ENCODE results near the gene HIGD2B.

HIGD2B gene

DNA sequence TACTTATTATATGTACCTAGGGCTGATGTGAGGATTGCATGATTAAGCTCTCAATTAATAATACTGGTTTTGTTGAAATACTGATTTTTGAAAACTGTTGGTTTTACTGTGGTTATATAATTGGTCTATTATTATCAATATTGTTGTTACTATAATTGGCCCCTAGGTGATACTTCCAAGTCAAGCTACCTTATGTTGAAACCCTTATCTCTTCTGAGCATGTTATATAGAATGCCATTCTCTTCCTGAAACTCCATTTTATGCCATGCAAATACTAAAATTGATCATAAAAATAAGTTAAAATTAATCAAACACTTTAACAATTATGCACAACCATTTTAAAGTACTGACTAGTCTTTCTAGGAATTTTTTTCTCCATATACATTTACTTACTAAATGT lies 46.1 kb upstream of the HIGD2B start:
- TF ChIP-seq TAF1 (IDR thresholded peaks at IDR 0.05; ENCODE audit: borderline replicate concordance, insufficient read depth, low read length), result no peak
- no peak for TF ChIP-seq POLR2AphosphoS5 (IDR thresholded peaks at IDR 0.05; ENCODE audit: low read depth, low read length)

DNA sequence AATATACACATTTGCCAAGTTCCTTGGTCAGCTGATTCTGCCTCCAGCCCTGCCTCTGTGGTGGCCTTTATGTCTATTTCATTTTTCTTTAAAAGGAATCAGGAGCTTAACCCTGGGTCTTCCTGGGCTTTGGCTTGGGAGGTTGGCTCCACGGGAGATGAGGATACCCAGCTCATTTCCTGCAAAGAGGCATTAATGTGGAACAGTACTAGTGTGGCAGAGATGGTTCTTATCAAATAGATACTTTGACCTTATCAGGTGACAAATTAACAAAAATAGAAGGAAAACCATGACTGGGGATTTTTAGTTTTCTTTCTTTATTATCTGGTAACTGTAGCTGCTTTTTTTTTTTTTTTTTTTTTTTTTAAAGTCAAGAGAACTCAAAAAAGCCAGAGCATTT lies 42.8 kb upstream of the HIGD2B start:
- TF ChIP-seq, protein P1, sequence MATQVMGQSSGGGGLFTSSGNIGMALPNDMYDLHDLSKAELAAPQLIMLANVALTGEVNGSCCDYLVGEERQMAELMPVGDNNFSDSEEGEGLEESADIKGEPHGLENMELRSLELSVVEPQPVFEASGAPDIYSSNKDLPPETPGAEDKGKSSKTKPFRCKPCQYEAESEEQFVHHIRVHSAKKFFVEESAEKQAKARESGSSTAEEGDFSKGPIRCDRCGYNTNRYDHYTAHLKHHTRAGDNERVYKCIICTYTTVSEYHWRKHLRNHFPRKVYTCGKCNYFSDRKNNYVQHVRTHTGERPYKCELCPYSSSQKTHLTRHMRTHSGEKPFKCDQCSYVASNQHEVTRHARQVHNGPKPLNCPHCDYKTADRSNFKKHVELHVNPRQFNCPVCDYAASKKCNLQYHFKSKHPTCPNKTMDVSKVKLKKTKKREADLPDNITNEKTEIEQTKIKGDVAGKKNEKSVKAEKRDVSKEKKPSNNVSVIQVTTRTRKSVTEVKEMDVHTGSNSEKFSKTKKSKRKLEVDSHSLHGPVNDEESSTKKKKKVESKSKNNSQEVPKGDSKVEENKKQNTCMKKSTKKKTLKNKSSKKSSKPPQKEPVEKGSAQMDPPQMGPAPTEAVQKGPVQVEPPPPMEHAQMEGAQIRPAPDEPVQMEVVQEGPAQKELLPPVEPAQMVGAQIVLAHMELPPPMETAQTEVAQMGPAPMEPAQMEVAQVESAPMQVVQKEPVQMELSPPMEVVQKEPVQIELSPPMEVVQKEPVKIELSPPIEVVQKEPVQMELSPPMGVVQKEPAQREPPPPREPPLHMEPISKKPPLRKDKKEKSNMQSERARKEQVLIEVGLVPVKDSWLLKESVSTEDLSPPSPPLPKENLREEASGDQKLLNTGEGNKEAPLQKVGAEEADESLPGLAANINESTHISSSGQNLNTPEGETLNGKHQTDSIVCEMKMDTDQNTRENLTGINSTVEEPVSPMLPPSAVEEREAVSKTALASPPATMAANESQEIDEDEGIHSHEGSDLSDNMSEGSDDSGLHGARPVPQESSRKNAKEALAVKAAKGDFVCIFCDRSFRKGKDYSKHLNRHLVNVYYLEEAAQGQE (IDR thresholded peaks at IDR 0.05; ENCODE audit: insufficient read depth in 1 of 2, low read depth in 2 of 2, low read length in 2 of 2), result no peak
- TF ChIP-seq SIN3A (IDR thresholded peaks at IDR 0.05; ENCODE audit: borderline replicate concordance, insufficient read depth, low read length) (no peak), FOXP2 (optimal IDR thresholded peaks at IDR 0.05; ENCODE audit: borderline replicate concordance, extremely low read depth, extremely low read length, insufficient read depth) (no peak), TAF1 (IDR thresholded peaks at IDR 0.05; ENCODE audit: borderline replicate concordance, insufficient read depth, low read length) (no peak), POLR2AphosphoS5 (IDR thresholded peaks at IDR 0.05; ENCODE audit: low read depth, low read length) (no peak)

DNA sequence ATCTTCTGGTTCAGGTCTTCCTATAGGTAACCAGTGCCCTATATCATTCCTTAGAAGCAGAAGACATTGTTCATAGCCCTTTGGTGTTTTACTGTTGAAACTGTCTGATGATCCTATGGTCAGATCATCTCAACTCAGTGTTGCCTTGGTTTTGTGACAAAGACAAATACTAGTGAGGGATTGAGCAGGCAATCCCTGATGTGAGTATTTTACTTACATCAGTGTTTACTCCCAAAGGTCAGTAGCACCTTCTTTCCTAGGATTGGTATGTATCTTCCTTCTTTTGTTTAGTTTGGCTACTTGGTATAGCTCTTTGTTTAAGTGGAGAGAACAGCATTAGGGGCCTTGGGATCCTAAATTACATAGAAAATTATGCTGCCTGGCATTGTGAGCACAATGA lies 41.2 kb upstream of the HIGD2B start:
- TF ChIP-seq FOXP2 (optimal IDR thresholded peaks at IDR 0.05; ENCODE audit: borderline replicate concordance, extremely low read depth, extremely low read length, insufficient read depth) (no peak), SIN3A (IDR thresholded peaks at IDR 0.05; ENCODE audit: borderline replicate concordance, insufficient read depth, low read length) (no peak), TAF1 (IDR thresholded peaks at IDR 0.05; ENCODE audit: borderline replicate concordance, insufficient read depth, low read length) (no peak), POLR2AphosphoS5 (IDR thresholded peaks at IDR 0.05; ENCODE audit: low read depth, low read length) (no peak)
- TF ChIP-seq, protein P1 (IDR thresholded peaks at IDR 0.05; ENCODE audit: insufficient read depth in 1 of 2, low read depth in 2 of 2, low read length in 2 of 2), result no peak

DNA sequence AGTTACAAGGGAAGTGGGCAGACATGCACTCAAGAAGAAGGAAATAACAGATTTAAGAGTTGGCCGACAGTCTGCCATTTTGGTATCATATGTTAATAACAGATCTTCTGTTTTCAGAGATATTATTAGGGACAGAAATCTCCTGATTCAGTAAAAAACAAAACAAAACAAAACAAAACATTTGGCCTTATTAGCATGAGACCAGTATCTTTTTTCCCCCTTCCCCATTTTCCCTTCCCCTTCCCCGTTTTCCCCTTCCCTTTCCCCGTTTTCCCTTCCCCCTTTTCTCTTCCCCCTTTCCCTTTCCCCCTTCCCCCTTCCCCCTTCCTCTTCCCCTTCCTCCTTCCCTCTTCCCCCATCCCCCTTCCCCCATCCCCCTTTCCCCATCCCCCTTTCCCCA lies 39.5 kb upstream of the HIGD2B start:
- TF ChIP-seq FOXP2 (optimal IDR thresholded peaks at IDR 0.05; ENCODE audit: borderline replicate concordance, extremely low read depth, extremely low read length, insufficient read depth), result no peak
- TF ChIP-seq, protein P1 (IDR thresholded peaks at IDR 0.05; ENCODE audit: insufficient read depth in 1 of 2, low read depth in 2 of 2, low read length in 2 of 2), result no peak
- TF ChIP-seq TAF1 (IDR thresholded peaks at IDR 0.05; ENCODE audit: borderline replicate concordance, insufficient read depth, low read length), result no peak
- no peak for TF ChIP-seq SIN3A (IDR thresholded peaks at IDR 0.05; ENCODE audit: borderline replicate concordance, insufficient read depth, low read length)
- TF ChIP-seq POLR2AphosphoS5 (IDR thresholded peaks at IDR 0.05; ENCODE audit: low read depth, low read length), result no peak

DNA sequence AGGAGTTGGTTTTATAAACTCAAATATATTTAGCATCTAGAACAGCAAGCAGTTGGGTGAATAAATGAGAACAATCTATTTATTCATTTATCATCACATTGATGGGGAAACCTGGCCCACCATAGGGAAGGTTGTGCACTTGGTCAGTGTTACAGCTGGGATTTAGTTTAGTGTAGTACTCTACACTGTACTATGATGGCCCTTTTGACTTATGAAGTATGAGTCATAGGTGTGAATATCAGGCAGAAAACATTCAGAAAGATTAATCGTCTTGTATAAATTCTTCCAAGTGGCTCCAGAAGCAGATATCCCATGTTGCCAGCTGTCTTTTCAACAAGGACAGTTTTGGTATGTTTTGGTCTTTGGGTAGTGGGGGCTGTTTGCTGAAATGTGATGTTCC lies 38.0 kb upstream of the HIGD2B start:
- TF ChIP-seq FOXP2 (optimal IDR thresholded peaks at IDR 0.05; ENCODE audit: borderline replicate concordance, extremely low read depth, extremely low read length, insufficient read depth) (no peak), POLR2AphosphoS5 (IDR thresholded peaks at IDR 0.05; ENCODE audit: low read depth, low read length) (no peak), TAF1 (IDR thresholded peaks at IDR 0.05; ENCODE audit: borderline replicate concordance, insufficient read depth, low read length) (no peak), SIN3A (IDR thresholded peaks at IDR 0.05; ENCODE audit: borderline replicate concordance, insufficient read depth, low read length) (no peak)
- TF ChIP-seq, protein P1 (IDR thresholded peaks at IDR 0.05; ENCODE audit: insufficient read depth in 1 of 2, low read depth in 2 of 2, low read length in 2 of 2), result no peak
